Measurements from ENCODE around the gene SHB. TPM values are rescaled to one million over a fixed set of nuclear protein-coding genes. Genes with fewer than 3 reads are reported as not detected.

The SHB gene
- total and polyA plus RNA-seq, 2 donors (not counting 3 experiments of a cell fraction or from before 2014, with no cell fraction given) = 13.4 to 24.9 TPM

DNA sequence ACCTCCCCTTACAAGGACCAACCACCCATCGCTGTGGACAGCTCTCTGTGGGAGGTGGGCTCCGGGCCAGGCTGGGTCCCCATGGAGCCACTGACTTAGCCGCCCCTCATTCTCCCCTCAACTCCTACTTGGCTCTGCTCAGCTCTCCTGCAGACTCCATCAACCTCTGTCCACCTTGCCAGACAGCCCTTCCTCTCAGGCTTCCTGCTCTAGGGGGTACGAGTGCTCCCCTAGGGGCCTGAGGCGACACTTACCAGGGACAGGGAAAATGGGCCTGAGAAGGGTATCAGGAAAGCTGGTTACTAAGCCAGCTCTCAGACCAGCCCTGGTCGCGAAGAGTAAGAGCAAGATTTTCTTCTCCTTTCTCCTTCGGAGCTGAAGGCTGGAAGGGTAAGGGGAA, 43.9 kb downstream of the SHB start:
- peak; percentile 21 for DNase-seq (ENCODE audit: low read depth, low spot score)
- TF ChIP-seq CTCF (IDR thresholded peaks at IDR 0.05; ENCODE audit: extremely low read depth in 1 of 2, insufficient read depth in 1 of 2, low read depth in 1 of 2, low read length in 2 of 2) (peak in 1 of 2 donors; percentile 13), GATA2 (IDR thresholded peaks at IDR 0.05; ENCODE audit: insufficient read depth, insufficient read length, low read depth, low read length) (no peak), FOS (IDR thresholded peaks at IDR 0.05; ENCODE audit: borderline replicate concordance, insufficient read depth, low read length) (no peak)
- no peak overlapping the region for H3K4me3 ChIP-seq (replicated peaks in 1 of 3; ENCODE audit: insufficient read depth in 1 of 3, low read depth in 1 of 3, low read length in 3 of 3)
- H3K27ac ChIP-seq (ENCODE audit: insufficient read depth, low read depth, low read length) = peak overlapping the region; percentile 97
- no peaks in the 10 kb centered on the region for H4K20me1 ChIP-seq (replicated peaks; ENCODE audit: control insufficient read depth, extremely low read depth, insufficient read depth, low read length)
- no peaks in the 10 kb centered on the region for H3K9me3 ChIP-seq (replicated peaks; ENCODE audit: control insufficient read depth, insufficient read depth, low read length)
- peak overlapping the region; percentile 85 for H3K9ac ChIP-seq (replicated peaks; ENCODE audit: extremely low read depth, insufficient read depth, low read length)
- no peak for FAIRE-seq
- no peaks in the 10 kb centered on the region for H3K27me3 ChIP-seq (ENCODE audit: control insufficient read depth in 2 of 2, insufficient read depth in 2 of 2, low read length in 2 of 2)
- no TSS peak for BruUV-seq (replicated peaks)
- H3K4me2 ChIP-seq (ENCODE audit: insufficient read depth, low read length) = peak overlapping the region; percentile 49
- POLR2A ChIA-PET = interaction anchor here (2.2 kb wide), 1 partner anchor 22 kb away, joined by 8 read pairs; no protein-coding TSS in a partner anchor
- dilution Hi-C loops (cut with MboI; ENCODE audit: extremely low pct_ligation_motif_present, low sequenced_read_pairs) = no loop called here
- H3K79me2 ChIP-seq (ENCODE audit: control insufficient read depth, insufficient read depth, low read length) = peaks cover 58% of the 10 kb centered on the region
- H3K4me1 ChIP-seq (ENCODE audit: control insufficient read depth, extremely low read depth, insufficient read depth, low read length) = peaks cover 41% of the 10 kb centered on the region
- no peaks in the 10 kb centered on the region for H3K9me1 ChIP-seq (replicated peaks; ENCODE audit: control insufficient read depth, extremely low read depth, insufficient read depth, low read length)
- CTCF ChIA-PET = interaction anchor here (0.9 to 3.2 kb wide), 11 partner anchors 8 to 111 kb away, joined by 3 to 23 read pairs (median 9); partner anchors contain the start of gene SHB
- intact Hi-C loops (cut with micrococcal nuclease) = no loop called here
- peaks cover 0 to 2% of the 10 kb centered on the region in 2 experiments for H3K36me3 ChIP-seq (ENCODE audit: control insufficient read depth in 2 of 2, extremely low read depth in 1 of 2, insufficient read depth in 2 of 2, low read length in 2 of 2)
- no peak overlapping the region for H2AFZ ChIP-seq (ENCODE audit: low read depth, low read length)

GRCh38 chr9:38024036-38024681, 44.9 kb downstream of the SHB start:
- ChIA-PET POLR2A (no interaction called here), CTCF (interaction anchor here (0.8 to 3.2 kb wide), 5 partner anchors 9 to 110 kb away, joined by 3 to 19 read pairs (median 4); no protein-coding TSS in a partner anchor)
- H4K20me1 ChIP-seq (replicated peaks; ENCODE audit: control insufficient read depth, extremely low read depth, insufficient read depth, low read length) = no peaks in the 10 kb centered on the region
- no peak overlapping the region for H3K27ac ChIP-seq (ENCODE audit: insufficient read depth, low read depth, low read length)
- intact Hi-C loops (cut with micrococcal nuclease) (no loop called here), dilution Hi-C loops (cut with MboI; ENCODE audit: extremely low pct_ligation_motif_present, low sequenced_read_pairs) (no loop called here)
- DNase-seq (ENCODE audit: low read depth, low spot score) (peak; percentile 22), FAIRE-seq (no peak)
- H3K4me2 ChIP-seq (ENCODE audit: insufficient read depth, low read length) = no peak overlapping the region
- no TSS peak for BruUV-seq (replicated peaks)
- H3K27me3 ChIP-seq (ENCODE audit: control insufficient read depth in 2 of 2, insufficient read depth in 2 of 2, low read length in 2 of 2) = no peaks in the 10 kb centered on the region
- peaks cover 51% of the 10 kb centered on the region for H3K4me1 ChIP-seq (ENCODE audit: control insufficient read depth, extremely low read depth, insufficient read depth, low read length)
- H3K4me3 ChIP-seq (replicated peaks in 1 of 3; ENCODE audit: insufficient read depth in 1 of 3, low read depth in 1 of 3, low read length in 3 of 3) = no peak overlapping the region
- H3K9me3 ChIP-seq (replicated peaks; ENCODE audit: control insufficient read depth, insufficient read depth, low read length) = no peaks in the 10 kb centered on the region
- TF ChIP-seq FOS (IDR thresholded peaks at IDR 0.05; ENCODE audit: borderline replicate concordance, insufficient read depth, low read length) (no peak), GATA2 (IDR thresholded peaks at IDR 0.05; ENCODE audit: insufficient read depth, insufficient read length, low read depth, low read length) (no peak), MYC (IDR thresholded peaks at IDR 0.05; ENCODE audit: low read depth, low read length) (no peak), MAX (IDR thresholded peaks at IDR 0.05; ENCODE audit: insufficient read depth, insufficient read length) (no peak), JUN (IDR thresholded peaks at IDR 0.05; ENCODE audit: borderline replicate concordance, insufficient read depth, insufficient read length, low read depth) (no peak), POLR2A (IDR thresholded peaks at IDR 0.05; ENCODE audit: low read depth, low read length) (no peak), EZH2 (IDR thresholded peaks at IDR 0.05; ENCODE audit: borderline replicate concordance, low read depth, low read length, severe bottlenecking) (no peak), POLR2AphosphoS5 (IDR thresholded peaks at IDR 0.05; ENCODE audit: insufficient read depth, low read depth, low read length) (no peak), CTCF (IDR thresholded peaks at IDR 0.05; ENCODE audit: extremely low read depth in 1 of 2, insufficient read depth in 1 of 2, low read depth in 1 of 2, low read length in 2 of 2) (no peak)
- H3K36me3 ChIP-seq (ENCODE audit: control insufficient read depth in 2 of 2, extremely low read depth in 1 of 2, insufficient read depth in 2 of 2, low read length in 2 of 2) = peaks cover 0 to 2% of the 10 kb centered on the region in 2 experiments
- no peak overlapping the region for H3K9ac ChIP-seq (replicated peaks; ENCODE audit: extremely low read depth, insufficient read depth, low read length)
- no peaks in the 10 kb centered on the region for H3K9me1 ChIP-seq (replicated peaks; ENCODE audit: control insufficient read depth, extremely low read depth, insufficient read depth, low read length)
- peaks cover 52% of the 10 kb centered on the region for H3K79me2 ChIP-seq (ENCODE audit: control insufficient read depth, insufficient read depth, low read length)
- H2AFZ ChIP-seq (ENCODE audit: low read depth, low read length) = no peak overlapping the region

Data from endothelial cell of umbilical vein (primary cell).